CD4-positive, alpha-beta T cell treated with Interferon alpha-2 for 1 hour (primary cell): ENCODE results near the gene ITPA.

Experiments used
- DNase-seq, 2 donors: peaks; one replicate each; pipeline ENCODE4 v3.0.0-alpha.2; 2020 to 2022

ITPA gene

GRCh38 chr20:3229158-3229557, 19.9 kb downstream of the ITPA start:
- DNase-seq: no peak

GRCh38 chr20:3229798-3230197, 20.5 kb downstream of the ITPA start:
- DNase-seq: no peak

- no peak for DNase-seq
These were observed 21.8 kb downstream of the ITPA start for GRCh38 chr20:3231116-3231515.

GRCh38 chr20:3231889-3232588, 22.7 kb downstream of the ITPA start:
- no peak for DNase-seq

- no peak for DNase-seq
These were observed 24.1 kb downstream of the ITPA start for GRCh38 chr20:3233131-3233990.

GRCh38 chr20:3233991-3234498, 24.7 kb downstream of the ITPA start:
- no peak for DNase-seq

- no peak for DNase-seq
These were observed 26.5 kb downstream of the ITPA start for GRCh38 chr20:3235666-3236324.

- no peak for DNase-seq
These were observed 28.0 kb downstream of the ITPA start for GRCh38 chr20:3237011-3237957.

GRCh38 chr20:3237958-3238615, 28.8 kb downstream of the ITPA start:
- DNase-seq: peak in 1 of 2 donors; percentile 5

GRCh38 chr20:3238616-3239025, 29.3 kb downstream of the ITPA start:
- DNase-seq: peak; percentile 21 to 48

- peak in 1 of 2 donors; percentile 36 for DNase-seq
These were observed 29.9 kb downstream of the ITPA start, which contains the start of gene SLC4A11 for GRCh38 chr20:3239026-3239866. Gene SLC4A11, minus strand, starts transcription at chr20:3239190. Its CDS starts 53 bp downstream, at chr20:3239137.

- DNase-seq: no peak
These were observed 30.8 kb downstream of the ITPA start for GRCh38 chr20:3239867-3240775.

- DNase-seq: no peak
These were observed 31.6 kb downstream of the ITPA start for GRCh38 chr20:3240776-3241363.

GRCh38 chr20:3242172-3242692, 32.9 kb downstream of the ITPA start:
- DNase-seq: no peak

GRCh38 chr20:3243718-3244358, 34.5 kb downstream of the ITPA start:
- DNase-seq: no peak

- DNase-seq: no peak
These were observed 35.3 kb downstream of the ITPA start for GRCh38 chr20:3244613-3245012.

- DNase-seq: no peak
These were observed 35.9 kb downstream of the ITPA start for GRCh38 chr20:3245156-3245555.

GRCh38 chr20:3245711-3246110, 36.4 kb downstream of the ITPA start:
- DNase-seq: no peak
